ENCODE measurements around the gene PLSCR1.

Gene PLSCR1

GRCh38 chr3:146470425-146470990 lies 73.9 kb downstream of the PLSCR1 start:
- DNase-seq: no peak

- DNase-seq: peak; percentile 49 to 77 (median 68)
Observed at GRCh38 chr3:146469150-146470017, 75.0 kb downstream of the PLSCR1 start, which contains the start of gene PLSCR2. Gene PLSCR2 (minus strand): TSS chr3:146469561. CDS start chr3:146459904, 9,657 bp downstream.

GRCh38 chr3:146468671-146469149 lies 75.7 kb downstream of the PLSCR1 start:
- no peak for DNase-seq

GRCh38 chr3:146468234-146468633 lies 76.2 kb downstream of the PLSCR1 start:
- no peak for DNase-seq

GRCh38 chr3:146466604-146467003 lies 77.8 kb downstream of the PLSCR1 start:
- no peak for DNase-seq

GRCh38 chr3:146465693-146466465 lies 78.5 kb downstream of the PLSCR1 start:
- DNase-seq: no peak

All from stimulated activated naive CD4-positive, alpha-beta T cell (primary cell).